Kidney epithelial cell (primary cell): Measurements from ENCODE around the gene NEDD4L. TPM values are rescaled to one million over a fixed set of nuclear protein-coding genes. Genes with fewer than 3 reads are reported as not detected.

Experiments used
- DNase-seq: peaks from one replicate; pipeline ENCODE4 v3.0.0-alpha.2; 2010; ENCODE audit warnings: low read depth
- H3K27me3 ChIP-seq: 2 replicates; pipeline ENCODE4 v1.6.0; 2011; ENCODE audit warnings: low read length; ENCODE audit not compliant: control insufficient read depth, insufficient read depth
- H3K36me3 ChIP-seq: 2 replicates; pipeline ENCODE4 v1.5.1; 2011; ENCODE audit warnings: low read length; ENCODE audit not compliant: control insufficient read depth, insufficient read depth
- H3K4me3 ChIP-seq: 2 replicates; pipeline ENCODE4 v1.5.1; 2011; ENCODE audit warnings: low read depth, mild to moderate bottlenecking, control low read depth, low read length
- total RNA-seq: library from RNA; depleted of rRNA; stranded (reverse); fragments of >200 nt; gene quantifications from 2 replicates; pipeline ENCODE4 v1.2.3, GENCODE V29; 2015
- TF ChIP-seq, protein P1 (sequence below): IDR thresholded peaks from 2 replicates; pipeline ENCODE4 v1.5.1; 2011; ENCODE audit warnings: mild to moderate bottlenecking, moderate library complexity, low read length, control low read depth, inconsistent platforms; ENCODE audit not compliant: insufficient read depth, poor library complexity, severe bottlenecking

Gene NEDD4L
- total RNA-seq, 1 donor from 2014 or later = 88.3 TPM

GRCh38 chr18:58140387-58141325 lies 96.6 kb downstream of the NEDD4L start:
- TF ChIP-seq, protein P1, sequence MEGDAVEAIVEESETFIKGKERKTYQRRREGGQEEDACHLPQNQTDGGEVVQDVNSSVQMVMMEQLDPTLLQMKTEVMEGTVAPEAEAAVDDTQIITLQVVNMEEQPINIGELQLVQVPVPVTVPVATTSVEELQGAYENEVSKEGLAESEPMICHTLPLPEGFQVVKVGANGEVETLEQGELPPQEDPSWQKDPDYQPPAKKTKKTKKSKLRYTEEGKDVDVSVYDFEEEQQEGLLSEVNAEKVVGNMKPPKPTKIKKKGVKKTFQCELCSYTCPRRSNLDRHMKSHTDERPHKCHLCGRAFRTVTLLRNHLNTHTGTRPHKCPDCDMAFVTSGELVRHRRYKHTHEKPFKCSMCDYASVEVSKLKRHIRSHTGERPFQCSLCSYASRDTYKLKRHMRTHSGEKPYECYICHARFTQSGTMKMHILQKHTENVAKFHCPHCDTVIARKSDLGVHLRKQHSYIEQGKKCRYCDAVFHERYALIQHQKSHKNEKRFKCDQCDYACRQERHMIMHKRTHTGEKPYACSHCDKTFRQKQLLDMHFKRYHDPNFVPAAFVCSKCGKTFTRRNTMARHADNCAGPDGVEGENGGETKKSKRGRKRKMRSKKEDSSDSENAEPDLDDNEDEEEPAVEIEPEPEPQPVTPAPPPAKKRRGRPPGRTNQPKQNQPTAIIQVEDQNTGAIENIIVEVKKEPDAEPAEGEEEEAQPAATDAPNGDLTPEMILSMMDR = no peak
- H3K36me3 ChIP-seq = no peaks in the 10 kb centered on the region
- no peaks in the 10 kb centered on the region for H3K27me3 ChIP-seq
- H3K4me3 ChIP-seq = no peak overlapping the region
- DNase-seq = no peak

- TF ChIP-seq, protein P1 = no peak
- no peaks in the 10 kb centered on the region for H3K27me3 ChIP-seq
- no peaks in the 10 kb centered on the region for H3K36me3 ChIP-seq
- DNase-seq = no peak
- H3K4me3 ChIP-seq = no peak overlapping the region
Measured at GRCh38 chr18:58143386-58143785, 99.4 kb downstream of the NEDD4L start.

DNA sequence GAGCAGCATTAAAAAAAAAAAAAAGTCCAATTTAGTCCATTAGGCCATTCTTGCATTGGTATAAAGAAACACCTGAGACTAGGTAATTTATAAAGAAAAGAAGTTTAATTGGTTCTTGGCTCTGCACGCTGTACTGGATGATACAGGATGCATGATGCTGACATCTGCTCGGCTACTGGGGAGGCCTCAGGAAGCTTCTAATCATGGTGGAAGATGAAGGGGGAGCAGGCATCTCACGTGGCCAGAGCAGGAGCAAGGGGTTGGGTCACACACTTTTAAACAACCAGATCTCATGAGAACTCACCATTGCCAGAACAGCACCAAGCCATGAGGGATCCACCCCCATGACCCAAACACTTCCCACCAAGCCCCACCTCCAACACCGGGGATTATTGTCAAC lies 100.1 kb downstream of the NEDD4L start:
- Histone ChIP-seq H3K27me3 (no peaks in the 10 kb centered on the region), H3K36me3 (no peaks in the 10 kb centered on the region), H3K4me3 (no peak overlapping the region)
- TF ChIP-seq, protein P1 = no peak
- DNase-seq = no peak

GRCh38 chr18:58144671-58145285 lies 100.8 kb downstream of the NEDD4L start:
- H3K4me3 ChIP-seq = no peak overlapping the region
- no peak for DNase-seq
- H3K36me3 ChIP-seq = no peaks in the 10 kb centered on the region
- TF ChIP-seq, protein P1 = no peak
- no peaks in the 10 kb centered on the region for H3K27me3 ChIP-seq

DNA sequence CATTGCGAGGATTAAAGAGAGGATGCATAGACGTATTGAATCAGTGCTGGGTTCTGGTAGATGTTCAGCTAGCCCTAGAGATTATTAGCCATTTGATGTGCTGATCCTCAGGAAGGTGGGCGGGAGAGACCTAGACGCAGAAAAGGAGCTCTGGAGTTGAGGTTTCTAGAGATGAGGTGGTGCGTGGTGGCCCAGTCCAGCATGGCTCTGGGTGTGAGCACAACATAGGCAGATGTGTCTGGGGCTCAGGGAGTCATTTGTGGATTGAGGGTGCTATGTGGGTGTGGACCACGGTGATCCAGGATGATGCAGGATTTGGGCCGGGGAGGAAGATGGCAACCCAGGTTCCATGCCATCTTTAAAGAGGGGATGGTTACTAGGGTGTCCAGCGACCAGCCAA lies 102.1 kb downstream of the NEDD4L start:
- H3K27me3 ChIP-seq = no peaks in the 10 kb centered on the region
- DNase-seq = no peak
- H3K4me3 ChIP-seq = no peak overlapping the region
- TF ChIP-seq, protein P1 = no peak
- H3K36me3 ChIP-seq = no peaks in the 10 kb centered on the region
